Astrocyte (in vitro differentiated cells and primary cell): Measurements from ENCODE around the gene RALA. TPM values are rescaled to one million over a fixed set of nuclear protein-coding genes. Genes with fewer than 3 reads are reported as not detected.
A peak's percentile ranks its signal among the peaks of the same experiment; 100 is the strongest.

Source experiments
- DNase-seq: peaks from one replicate; pipeline ENCODE4 v3.0.0-alpha.2; 2010; ENCODE audit warnings: low read depth
- FAIRE-seq: peaks from 2 replicates; lab custom pipeline; 2011; peaks lifted over from hg19 to GRCh38; lab: Jason Lieb, UNC
- H2AFZ ChIP-seq: 2 replicates; pipeline ENCODE4 v1.6.0; 2012; ENCODE audit warnings: low read depth, low read length, inconsistent platforms
- H3K27ac ChIP-seq: 2 replicates; pipeline ENCODE4 v1.5.1; 2011; ENCODE audit warnings: low read depth, low read length, inconsistent platforms
- H3K27me3 ChIP-seq: 2 replicates; pipeline ENCODE4 v1.6.0; 2011; ENCODE audit warnings: low read length, inconsistent platforms; ENCODE audit not compliant: insufficient read depth
- H3K36me3 ChIP-seq: 2 replicates; pipeline ENCODE4 v1.5.1; 2011; ENCODE audit warnings: low read length, inconsistent platforms; ENCODE audit not compliant: insufficient read depth
- H3K4me1 ChIP-seq: 2 replicates; pipeline ENCODE4 v1.5.1; 2011; ENCODE audit warnings: low read length, inconsistent platforms; ENCODE audit not compliant: insufficient read depth
- H3K4me2 ChIP-seq: 2 replicates; pipeline ENCODE4 v1.6.0; 2012; ENCODE audit warnings: low read length, inconsistent platforms
- H3K4me3 ChIP-seq: 2 replicates; pipeline ENCODE4 v1.5.1; 2011; ENCODE audit warnings: low read depth, mild to moderate bottlenecking, low read length, inconsistent platforms; ENCODE audit not compliant: insufficient read depth
- H3K79me2 ChIP-seq: 2 replicates; pipeline ENCODE4 v1.6.0; 2012; ENCODE audit warnings: mild to moderate bottlenecking, low read length, inconsistent platforms; ENCODE audit not compliant: insufficient read depth
- H3K9ac ChIP-seq: 2 replicates; pipeline ENCODE4 v1.6.0; 2012; ENCODE audit warnings: mild to moderate bottlenecking, low read length, inconsistent platforms
- H3K9me3 ChIP-seq: 2 replicates; pipeline ENCODE4 v1.5.1; 2012; ENCODE audit warnings: low read depth, mild to moderate bottlenecking, low read length, inconsistent platforms; ENCODE audit not compliant: insufficient read depth
- H4K20me1 ChIP-seq: 2 replicates; pipeline ENCODE4 v1.6.0; 2012; ENCODE audit warnings: low read length, inconsistent platforms; ENCODE audit not compliant: insufficient read depth
- H3K27ac Mint-ChIP-seq: one replicate; pipeline ENCODE4 v1.8.0; 2021; ENCODE audit warnings: mild to moderate bottlenecking, mixed read lengths; ENCODE audit not compliant: unreplicated experiment
- H3K27me3 Mint-ChIP-seq: one replicate; pipeline ENCODE4 v1.8.0; 2021; ENCODE audit warnings: low read depth, mixed read lengths; ENCODE audit not compliant: unreplicated experiment
- H3K36me3 Mint-ChIP-seq: one replicate; pipeline ENCODE4 v1.8.0; 2021; ENCODE audit warnings: low read depth, mixed read lengths; ENCODE audit not compliant: unreplicated experiment
- H3K4me1 Mint-ChIP-seq: one replicate; pipeline ENCODE4 v1.8.0; 2021; ENCODE audit warnings: low read depth, mixed read lengths; ENCODE audit not compliant: unreplicated experiment
- H3K4me3 Mint-ChIP-seq: one replicate; pipeline ENCODE4 v1.8.0; 2021; ENCODE audit warnings: mild to moderate bottlenecking, moderate library complexity, mixed read lengths; ENCODE audit not compliant: unreplicated experiment
- H3K9me3 Mint-ChIP-seq: one replicate; pipeline ENCODE4 v1.8.0; 2021; ENCODE audit warnings: mild to moderate bottlenecking, mixed read lengths; ENCODE audit not compliant: unreplicated experiment
- EZH2 ChIP-seq: IDR thresholded peaks from 2 replicates; pipeline ENCODE4 v1.6.1; 2012; ENCODE audit warnings: mild to moderate bottlenecking, low read length, inconsistent platforms; ENCODE audit not compliant: insufficient read depth
- total RNA-seq: library from RNA; stranded (reverse); gene quantifications from 2 replicates; pipeline ENCODE4 v1.2.1, GENCODE V29; 2021
- TF ChIP-seq, protein P1 (sequence below): IDR thresholded peaks from 2 replicates; pipeline ENCODE4 v1.5.1; 2011; ENCODE audit warnings: low read depth, mild to moderate bottlenecking, inconsistent platforms, low read length, moderate library complexity; ENCODE audit not compliant: insufficient read depth

Gene RALA
- total RNA-seq, 1 donor from 2014 or later, result 70.2 TPM

DNA sequence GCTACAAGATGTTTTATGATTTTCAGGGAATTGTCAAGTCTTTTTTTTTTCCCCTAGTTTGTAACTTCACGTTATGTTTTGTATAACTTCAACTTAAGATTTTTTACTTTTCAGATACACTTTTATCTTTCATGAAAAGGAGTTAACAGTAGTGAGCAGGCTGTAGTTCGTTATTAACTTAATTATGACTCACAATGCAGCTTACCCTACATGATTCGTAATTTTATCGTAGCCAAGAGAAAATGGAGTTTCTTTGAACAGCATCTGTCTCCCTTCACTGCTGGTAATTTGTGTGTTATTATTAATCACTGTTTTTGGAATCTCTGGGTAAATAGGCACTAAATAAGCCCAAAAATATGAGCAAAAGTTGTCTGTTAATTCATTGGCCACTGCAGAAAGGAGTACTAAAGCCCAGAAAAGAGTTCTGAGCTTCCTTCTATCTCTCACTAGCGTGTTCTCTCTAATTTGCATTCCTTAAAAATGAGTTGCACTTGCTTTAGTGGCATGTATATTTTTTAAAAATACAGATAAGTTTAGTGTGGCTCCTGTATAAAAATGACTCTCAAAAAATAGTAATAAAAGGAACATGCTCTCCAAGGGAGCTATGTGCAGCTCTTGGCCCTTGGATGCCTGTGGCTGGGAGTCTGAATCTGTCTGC, 36.1 kb downstream of the RALA start:
- Histone ChIP-seq H3K9ac (no peak overlapping the region), H4K20me1 (peaks cover 49% of the 10 kb centered on the region), H3K27me3 (no peaks in the 10 kb centered on the region), H3K9me3 (no peaks in the 10 kb centered on the region), H3K36me3 (no peaks in the 10 kb centered on the region), H3K4me3 (no peak overlapping the region), H3K4me2 (no peak overlapping the region), H2AFZ (no peak overlapping the region), H3K79me2 (peaks cover 96% of the 10 kb centered on the region), H3K27ac (no peak overlapping the region), H3K4me1 (no peaks in the 10 kb centered on the region)
- TF ChIP-seq EZH2, result no peak
- TF ChIP-seq, protein P1, sequence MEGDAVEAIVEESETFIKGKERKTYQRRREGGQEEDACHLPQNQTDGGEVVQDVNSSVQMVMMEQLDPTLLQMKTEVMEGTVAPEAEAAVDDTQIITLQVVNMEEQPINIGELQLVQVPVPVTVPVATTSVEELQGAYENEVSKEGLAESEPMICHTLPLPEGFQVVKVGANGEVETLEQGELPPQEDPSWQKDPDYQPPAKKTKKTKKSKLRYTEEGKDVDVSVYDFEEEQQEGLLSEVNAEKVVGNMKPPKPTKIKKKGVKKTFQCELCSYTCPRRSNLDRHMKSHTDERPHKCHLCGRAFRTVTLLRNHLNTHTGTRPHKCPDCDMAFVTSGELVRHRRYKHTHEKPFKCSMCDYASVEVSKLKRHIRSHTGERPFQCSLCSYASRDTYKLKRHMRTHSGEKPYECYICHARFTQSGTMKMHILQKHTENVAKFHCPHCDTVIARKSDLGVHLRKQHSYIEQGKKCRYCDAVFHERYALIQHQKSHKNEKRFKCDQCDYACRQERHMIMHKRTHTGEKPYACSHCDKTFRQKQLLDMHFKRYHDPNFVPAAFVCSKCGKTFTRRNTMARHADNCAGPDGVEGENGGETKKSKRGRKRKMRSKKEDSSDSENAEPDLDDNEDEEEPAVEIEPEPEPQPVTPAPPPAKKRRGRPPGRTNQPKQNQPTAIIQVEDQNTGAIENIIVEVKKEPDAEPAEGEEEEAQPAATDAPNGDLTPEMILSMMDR, result no peak
- H3K27me3 Mint-ChIP-seq, result no peaks in the 10 kb centered on the region
- H3K4me1 Mint-ChIP-seq, result peaks cover 2% of the 10 kb centered on the region
- DNase-seq (no peak), FAIRE-seq (peak; percentile 65)
- no peak overlapping the region for H3K27ac Mint-ChIP-seq
- H3K9me3 Mint-ChIP-seq, result peaks cover 11% of the 10 kb centered on the region
- H3K36me3 Mint-ChIP-seq, result peaks cover 40% of the 10 kb centered on the region
- H3K4me3 Mint-ChIP-seq, result no peak overlapping the region

DNA sequence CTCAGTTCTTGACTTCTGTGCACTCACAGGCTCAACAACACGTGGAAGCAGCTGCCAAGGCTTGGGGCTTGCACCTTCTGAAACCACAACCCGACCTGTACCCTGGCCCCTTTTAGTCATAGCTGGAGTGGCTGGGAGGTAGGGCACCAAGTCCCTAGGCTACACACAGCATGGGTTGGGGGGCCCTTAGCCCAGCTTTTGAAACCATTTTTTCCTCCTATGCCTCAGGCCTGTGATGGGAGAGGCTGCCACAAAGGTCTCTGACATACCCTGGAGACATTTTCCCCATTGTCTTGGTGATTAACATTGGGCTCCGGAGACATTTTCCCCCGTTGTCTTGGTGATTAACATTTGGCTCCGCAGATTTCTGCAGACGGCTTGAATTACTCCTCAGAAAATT, 38.6 kb downstream of the RALA start:
- no peak for TF ChIP-seq EZH2
- TF ChIP-seq, protein P1, result no peak
- FAIRE-seq (no peak), DNase-seq (no peak)
- Mint-ChIP-seq H3K27ac (no peak overlapping the region), H3K36me3 (peaks cover 45% of the 10 kb centered on the region), H3K4me1 (peaks cover 7% of the 10 kb centered on the region), H3K27me3 (no peaks in the 10 kb centered on the region), H3K9me3 (peaks cover 11% of the 10 kb centered on the region), H3K4me3 (no peak overlapping the region)
- Histone ChIP-seq H3K9ac (no peak overlapping the region), H3K36me3 (no peaks in the 10 kb centered on the region), H3K4me2 (no peak overlapping the region), H3K4me1 (no peaks in the 10 kb centered on the region), H4K20me1 (peaks cover 47% of the 10 kb centered on the region), H3K79me2 (peaks cover 95% of the 10 kb centered on the region), H3K27me3 (no peaks in the 10 kb centered on the region), H3K27ac (no peak overlapping the region), H2AFZ (no peak overlapping the region), H3K4me3 (no peak overlapping the region), H3K9me3 (no peaks in the 10 kb centered on the region)

DNA sequence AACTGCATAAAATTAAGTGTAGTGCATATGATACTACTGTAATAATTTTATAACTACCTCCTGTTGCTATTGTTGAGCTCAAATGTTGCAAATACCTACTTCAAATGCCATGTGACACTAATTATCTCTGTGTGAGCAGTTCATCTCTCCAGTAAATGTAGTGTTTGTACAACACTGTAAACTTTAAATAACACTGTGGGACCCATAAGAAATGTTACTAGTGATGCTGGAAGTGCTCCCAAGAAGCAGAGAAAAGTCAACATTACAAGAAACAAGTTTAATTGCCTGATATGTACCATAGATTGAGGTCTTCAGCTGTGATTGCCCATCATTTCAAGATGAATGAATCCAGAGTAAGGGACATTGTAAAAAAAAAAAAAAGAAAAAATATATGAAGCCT, 39.9 kb downstream of the RALA start:
- no peaks in the 10 kb centered on the region for H3K4me1 ChIP-seq
- TF ChIP-seq, protein P1, result no peak
- TF ChIP-seq EZH2, result no peak
- Mint-ChIP-seq H3K4me1 (peaks cover 17% of the 10 kb centered on the region), H3K4me3 (no peak overlapping the region), H3K27me3 (no peaks in the 10 kb centered on the region), H3K27ac (no peak overlapping the region), H3K36me3 (peaks cover 41% of the 10 kb centered on the region), H3K9me3 (peaks cover 11% of the 10 kb centered on the region)
- peaks cover 91% of the 10 kb centered on the region for H3K79me2 ChIP-seq
- no peak overlapping the region for H3K4me2 ChIP-seq
- no peak overlapping the region for H3K27ac ChIP-seq
- no peaks in the 10 kb centered on the region for H3K27me3 ChIP-seq
- H3K9ac ChIP-seq, result no peak overlapping the region
- FAIRE-seq (peak; percentile 41), DNase-seq (no peak)
- H4K20me1 ChIP-seq, result peaks cover 42% of the 10 kb centered on the region
- no peaks in the 10 kb centered on the region for H3K36me3 ChIP-seq
- no peak overlapping the region for H3K4me3 ChIP-seq
- H2AFZ ChIP-seq, result no peak overlapping the region
- no peaks in the 10 kb centered on the region for H3K9me3 ChIP-seq
